PC-9 (cell line): ENCODE measurements around the gene DCTD.

ENCODE experiments used
- CTCF ChIP-seq: fragments of 200-600 bp; sonication (generic); conservative IDR thresholded peaks from 2 replicates; pipeline ENCODE4 v1.6.1; 2017; ENCODE audit warnings: mixed run types, antibody characterized with exemption, mild to moderate bottlenecking, moderate library complexity
- EZH2 ChIP-seq: fragments of 200-600 bp; sonication (generic); IDR thresholded peaks from 2 replicates; pipeline ENCODE4 v1.8.0; 2017; ENCODE audit warnings: antibody characterized with exemption, low read depth

DNA sequence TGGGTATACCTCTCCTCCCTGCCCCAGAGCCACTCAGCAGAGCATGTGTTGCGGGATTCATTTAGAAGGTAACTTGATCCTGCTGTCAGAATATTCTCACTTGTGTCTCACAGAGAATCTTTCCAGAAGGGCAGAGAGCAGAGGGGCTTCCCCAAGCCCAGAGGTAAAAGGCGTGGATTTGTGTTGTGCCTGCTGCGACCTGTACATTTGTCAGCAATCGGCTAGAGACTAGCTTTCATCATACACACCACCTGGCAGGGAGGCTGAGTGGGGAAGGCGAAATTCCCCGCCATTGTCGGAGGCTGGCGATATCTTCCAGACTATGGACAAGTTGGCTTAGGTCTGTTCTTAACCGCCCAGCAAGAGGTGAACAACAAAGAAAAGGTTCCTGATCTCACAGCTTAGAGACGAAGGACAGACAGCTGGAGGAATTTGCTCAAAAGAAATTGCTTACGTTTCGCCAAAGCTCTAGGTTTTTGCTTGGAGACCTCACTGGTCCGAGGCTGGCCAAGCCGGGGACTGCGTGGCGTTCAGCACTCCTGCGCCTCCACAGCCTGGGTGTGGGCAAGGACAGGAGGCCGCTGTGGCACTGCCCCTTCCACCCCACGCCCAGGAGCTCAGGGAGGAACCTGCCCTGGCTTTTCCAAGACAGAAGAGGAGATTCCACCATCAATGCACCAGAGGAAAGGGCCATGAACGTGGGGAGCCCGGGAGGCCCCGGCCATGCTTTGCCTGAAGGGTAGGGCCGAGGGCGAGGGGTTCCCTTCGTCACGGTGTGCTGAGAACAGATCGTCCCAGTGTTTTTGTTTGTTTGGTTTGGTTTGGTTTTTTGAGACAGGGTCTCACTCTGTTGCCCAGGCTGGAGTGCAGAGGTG, 69.4 kb downstream of the DCTD start:
- TF ChIP-seq CTCF = no peak
- TF ChIP-seq EZH2 = no peak
